GM12892 (cell line): ENCODE results near the gene ZEB1.

Source experiments
- POLR2A ChIP-seq: IDR thresholded peaks from 2 replicates; pipeline ENCODE4 v1.6.1; 2011; ENCODE audit warnings: low read depth, low read length, control low read depth
- POLR2AphosphoS5 ChIP-seq: IDR thresholded peaks from 2 replicates; pipeline ENCODE4 v1.6.1; 2011; ENCODE audit warnings: low read depth, low read length, control low read depth
- TAF1 ChIP-seq: IDR thresholded peaks from 2 replicates; pipeline ENCODE4 v1.6.1; 2011; ENCODE audit warnings: low read depth, mild to moderate bottlenecking, control low read depth, low read length, borderline replicate concordance

DNA sequence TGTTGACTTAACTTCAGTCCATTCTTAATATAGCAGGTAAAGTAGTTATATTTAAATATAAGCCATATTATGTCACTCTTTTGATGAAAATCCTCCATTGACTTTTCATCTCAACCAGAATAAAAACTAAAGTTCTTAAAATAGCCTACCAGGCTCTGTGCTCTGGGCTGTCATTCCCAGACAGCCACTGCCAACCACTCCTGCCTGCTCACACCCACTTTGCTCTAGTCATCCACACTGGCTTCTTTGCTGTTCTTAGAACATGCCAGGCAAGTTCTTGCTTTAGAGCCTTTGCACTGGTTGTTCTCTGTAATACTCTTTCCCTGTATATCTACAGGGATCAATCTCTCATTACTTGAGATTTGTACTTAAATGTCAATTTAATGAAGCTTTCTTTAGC, 80.6 kb downstream of the ZEB1 start:
- no peak for TF ChIP-seq POLR2AphosphoS5
- no peak for TF ChIP-seq POLR2A
- TF ChIP-seq TAF1 = no peak
